GM21526 (cell line): ENCODE results near the gene CCDC142.
A peak's percentile ranks its signal among the peaks of the same experiment; 100 is the strongest.
"Not testable (repeated sequence)": the region's sequence is repeated elsewhere in the genome, so short reads cannot be mapped to it uniquely, and the experiment has no call there.

Experiments used
- ATAC-seq: cut with Tn5 transposase; IDR thresholded peaks from one replicate; pipeline ENCODE4 v1.9.1; 2021; ENCODE audit warnings: moderate library complexity; ENCODE audit not compliant: unreplicated experiment, low FRiP score

The CCDC142 gene

GRCh38 chr2:74472086-74472944 lies 10.5 kb downstream of the CCDC142 start, which contains the start of gene MRPL53:
Gene MRPL53 (minus strand): TSS chr2:74472680. CDS start chr2:74472660, 20 bp downstream.
- peak; percentile 70 for ATAC-seq

GRCh38 chr2:74471332-74472065 lies 11.3 kb downstream of the CCDC142 start:
- no peak for ATAC-seq

- not testable (repeated sequence) for ATAC-seq
Observed at GRCh38 chr2:74470742-74471141, 12.1 kb downstream of the CCDC142 start.

- ATAC-seq: no peak
Observed at GRCh38 chr2:74464406-74464805, 18.4 kb downstream of the CCDC142 start.

GRCh38 chr2:74462786-74463105 lies 20.1 kb downstream of the CCDC142 start:
- no peak for ATAC-seq

- ATAC-seq: no peak
Observed at GRCh38 chr2:74462054-74462785, 20.6 kb downstream of the CCDC142 start.

- ATAC-seq: no peak
Observed at GRCh38 chr2:74461187-74462053, 21.4 kb downstream of the CCDC142 start.

GRCh38 chr2:74460187-74460586 lies 22.6 kb downstream of the CCDC142 start:
- ATAC-seq: not testable (repeated sequence)

GRCh38 chr2:74459503-74460118 lies 23.2 kb downstream of the CCDC142 start:
- not testable (repeated sequence) for ATAC-seq

- no peak for ATAC-seq
Observed at GRCh38 chr2:74458938-74459363, 23.8 kb downstream of the CCDC142 start.

GRCh38 chr2:74458132-74458937 lies 24.5 kb downstream of the CCDC142 start, which contains the start of gene WBP1:
Gene WBP1 (plus strand): TSS chr2:74458438. CDS start chr2:74458603, 165 bp downstream.
- peak; percentile 78 for ATAC-seq

GRCh38 chr2:74457549-74458131 lies 25.2 kb downstream of the CCDC142 start:
- peak; percentile 34 for ATAC-seq

- no peak for ATAC-seq
Observed at GRCh38 chr2:74457129-74457548, 25.7 kb downstream of the CCDC142 start.

- peak; percentile 48 for ATAC-seq
Observed at GRCh38 chr2:74454654-74455511, 27.9 kb downstream of the CCDC142 start, which contains the start of gene INO80B. Gene INO80B (plus strand): TSS chr2:74455087. CDS start chr2:74455117, 30 bp downstream.

- no peak for ATAC-seq
Observed at GRCh38 chr2:74450570-74451190, 32.1 kb downstream of the CCDC142 start.

- ATAC-seq: no peak
Observed at GRCh38 chr2:74448771-74449170, 34.0 kb downstream of the CCDC142 start.
